Keratinocyte (primary cell): Measurements from ENCODE around the gene PLD2. TPM values are rescaled to one million over a fixed set of nuclear protein-coding genes. Genes with fewer than 3 reads are reported as not detected.

ENCODE experiments used
- DNase-seq: peaks from one replicate; pipeline ENCODE4 v3.0.0-alpha.2; 2011; ENCODE audit warnings: low read depth, missing footprints, low spot score
- FAIRE-seq: peaks from 2 replicates; lab custom pipeline; 2011; peaks lifted over from hg19 to GRCh38; lab: Jason Lieb, UNC
- H2AFZ ChIP-seq: 2 replicates; pipeline ENCODE4 v1.6.0; 2012; ENCODE audit warnings: low read length, control low read depth, inconsistent platforms; ENCODE audit not compliant: control insufficient read depth
- H3K27ac ChIP-seq: 2 replicates; pipeline ENCODE4 v1.5.1; 2011; ENCODE audit warnings: low read length; ENCODE audit not compliant: control insufficient read depth, insufficient read depth
- H3K27me3 ChIP-seq: 3 replicates; pipeline ENCODE4 v1.6.0; 2011; ENCODE audit warnings: low read length; ENCODE audit not compliant: control insufficient read depth, insufficient read depth; ENCODE audit errors: extremely low read depth
- H3K36me3 ChIP-seq, 2 experiments: 2 replicates in 1 of 2; 3 replicates in 1 of 2; pipeline ENCODE4 v1.5.1; 2011; ENCODE audit warnings: low read length in 2 of 2, mild to moderate bottlenecking in 1 of 2; ENCODE audit not compliant: control insufficient read depth in 2 of 2, insufficient read depth in 2 of 2; ENCODE audit errors: extremely low read depth in 1 of 2
- H3K4me1 ChIP-seq: 3 replicates; pipeline ENCODE4 v1.5.1; 2011; ENCODE audit warnings: low read length; ENCODE audit not compliant: control insufficient read depth, insufficient read depth; ENCODE audit errors: extremely low read depth
- H3K4me2 ChIP-seq: 3 replicates; pipeline ENCODE4 v1.6.0; 2011; ENCODE audit warnings: low read depth, low read length; ENCODE audit not compliant: control insufficient read depth, insufficient read depth; ENCODE audit errors: extremely low read depth
- H3K4me3 ChIP-seq, 3 experiments: fragments of 200-600 bp in 1 of 3; sonication (generic) in 1 of 3; 2 replicates in 2 of 3; 3 replicates in 1 of 3; pipeline ENCODE4 v1.5.1; 2011 to 2016; ENCODE audit warnings: low read length in 3 of 3, mild to moderate bottlenecking in 3 of 3, control low read depth in 2 of 3, inconsistent platforms in 1 of 3, low read depth in 1 of 3, mixed read lengths in 1 of 3, mixed run types in 1 of 3, moderate library complexity in 1 of 3; ENCODE audit not compliant: control insufficient read depth in 2 of 3, insufficient read depth in 2 of 3; ENCODE audit errors: extremely low read depth in 1 of 3
- H3K79me2 ChIP-seq: 2 replicates; pipeline ENCODE4 v1.6.0; 2012; ENCODE audit warnings: low read length; ENCODE audit not compliant: control insufficient read depth, insufficient read depth
- H3K9ac ChIP-seq: 3 replicates; pipeline ENCODE4 v1.6.0; 2011; ENCODE audit warnings: low read length; ENCODE audit not compliant: control insufficient read depth, insufficient read depth; ENCODE audit errors: extremely low read depth
- H3K9me1 ChIP-seq: 3 replicates; pipeline ENCODE4 v1.6.0; 2011; ENCODE audit warnings: low read length; ENCODE audit not compliant: control insufficient read depth, insufficient read depth; ENCODE audit errors: extremely low read depth
- H3K9me3 ChIP-seq: 2 replicates; pipeline ENCODE4 v1.5.1; 2012; ENCODE audit warnings: low read depth, low read length; ENCODE audit not compliant: control insufficient read depth
- H4K20me1 ChIP-seq: 3 replicates; pipeline ENCODE4 v1.6.0; 2011; ENCODE audit warnings: low read length; ENCODE audit not compliant: control insufficient read depth, insufficient read depth; ENCODE audit errors: extremely low read depth
- EZH2 ChIP-seq: IDR thresholded peaks from one replicate; pipeline ENCODE4 v1.6.1; 2012; ENCODE audit warnings: inconsistent platforms, mild to moderate bottlenecking, low read length, moderate library complexity
- dilution Hi-C: fragments of 300-500 bp; cut with MboI; formaldehyde crosslinking; loops from one replicate; pipeline ENCODE4 v1.7.0; 2020; ENCODE audit warnings: low sequenced_read_pairs; ENCODE audit not compliant: extremely low pct_ligation_motif_present
- polyA plus RNA-seq, 5 experiments: library from polyadenylated mRNA; depleted of rRNA in 3 of 5; stranded (reverse) in 3 of 5; stranded (forward) in 1 of 5; unstranded in 1 of 5; fragments of >200 nt; gene quantifications; 1 replicate in 1 of 5; 2 replicates in 3 of 5; 3 replicates in 1 of 5; pipeline versions ENCODE4 v1.2.1 to v1.2.3, GENCODE V29; 2011 to 2012; ENCODE audit warnings: missing spikeins in 2 of 5, low read depth in 1 of 5, low replicate concordance in 1 of 5
- TF ChIP-seq, protein P1 (sequence below), 3 experiments: IDR thresholded peaks in 1 of 3; conservative IDR thresholded peaks in 1 of 3; optimal IDR thresholded peaks in 1 of 3; 2 replicates in 2 of 3; 3 replicates in 1 of 3; pipeline versions ENCODE3 to v1.5.1; 2011; ENCODE audit warnings: low read length in 3 of 3, mild to moderate bottlenecking in 3 of 3, moderate library complexity in 2 of 3, control low read depth in 1 of 3, inconsistent platforms in 1 of 3; ENCODE audit not compliant: insufficient read depth in 2 of 3; ENCODE audit errors: extremely low read depth in 1 of 3

The PLD2 gene
- polyA plus RNA-seq, 1 donor (not counting 4 experiments of a cell fraction or from before 2014, with no cell fraction given) = 33.3 TPM

DNA sequence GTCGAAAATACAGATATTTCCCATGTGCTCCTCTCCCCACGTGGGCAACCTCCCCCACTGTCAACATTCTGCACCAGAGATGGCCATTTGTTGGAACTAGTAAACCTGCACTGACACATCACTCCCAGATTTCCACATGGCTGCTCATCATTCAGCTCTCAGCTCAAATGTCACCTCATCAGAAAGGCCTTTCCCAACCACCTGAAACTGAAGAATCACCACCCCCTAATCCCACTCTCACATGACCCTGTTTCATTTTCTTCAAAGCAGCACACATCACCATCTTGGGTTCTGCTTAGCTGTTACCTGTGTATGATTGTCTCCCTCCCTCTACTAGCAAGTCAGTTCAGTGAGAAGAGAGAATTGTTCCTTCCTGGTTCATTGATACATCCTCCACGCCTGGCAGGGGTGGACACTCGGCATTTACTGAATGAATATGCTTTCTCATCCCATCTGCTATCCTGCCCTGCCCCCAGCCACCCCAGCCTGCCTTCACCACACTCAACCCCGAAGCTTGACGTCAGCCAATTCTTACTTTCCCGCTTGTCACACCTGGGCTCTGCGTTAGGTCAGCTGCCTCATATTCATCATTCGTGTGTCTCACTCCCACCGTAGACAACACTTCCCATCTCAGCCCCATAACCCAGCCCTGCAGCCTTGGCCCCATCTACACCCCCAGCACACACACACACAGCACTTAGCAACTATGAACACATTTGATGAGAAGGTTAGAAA is 6.3 kb upstream of the PLD2 start:
- H3K4me2 ChIP-seq = no peak overlapping the region
- DNase-seq = no peak
- no peaks in the 10 kb centered on the region for H3K27me3 ChIP-seq
- H3K4me3 ChIP-seq = no peak overlapping the region
- H3K79me2 ChIP-seq = peaks cover 17% of the 10 kb centered on the region
- dilution Hi-C loops = no loop called here
- no peak for FAIRE-seq
- H3K9me1 ChIP-seq = no peaks in the 10 kb centered on the region
- peaks cover 7% of the 10 kb centered on the region for H3K4me1 ChIP-seq
- H3K36me3 ChIP-seq = peaks cover 6% of the 10 kb centered on the region in 2 experiments
- no peaks in the 10 kb centered on the region for H3K9me3 ChIP-seq
- TF ChIP-seq, protein P1, sequence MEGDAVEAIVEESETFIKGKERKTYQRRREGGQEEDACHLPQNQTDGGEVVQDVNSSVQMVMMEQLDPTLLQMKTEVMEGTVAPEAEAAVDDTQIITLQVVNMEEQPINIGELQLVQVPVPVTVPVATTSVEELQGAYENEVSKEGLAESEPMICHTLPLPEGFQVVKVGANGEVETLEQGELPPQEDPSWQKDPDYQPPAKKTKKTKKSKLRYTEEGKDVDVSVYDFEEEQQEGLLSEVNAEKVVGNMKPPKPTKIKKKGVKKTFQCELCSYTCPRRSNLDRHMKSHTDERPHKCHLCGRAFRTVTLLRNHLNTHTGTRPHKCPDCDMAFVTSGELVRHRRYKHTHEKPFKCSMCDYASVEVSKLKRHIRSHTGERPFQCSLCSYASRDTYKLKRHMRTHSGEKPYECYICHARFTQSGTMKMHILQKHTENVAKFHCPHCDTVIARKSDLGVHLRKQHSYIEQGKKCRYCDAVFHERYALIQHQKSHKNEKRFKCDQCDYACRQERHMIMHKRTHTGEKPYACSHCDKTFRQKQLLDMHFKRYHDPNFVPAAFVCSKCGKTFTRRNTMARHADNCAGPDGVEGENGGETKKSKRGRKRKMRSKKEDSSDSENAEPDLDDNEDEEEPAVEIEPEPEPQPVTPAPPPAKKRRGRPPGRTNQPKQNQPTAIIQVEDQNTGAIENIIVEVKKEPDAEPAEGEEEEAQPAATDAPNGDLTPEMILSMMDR (optimal IDR thresholded peaks at IDR 0.05 in 1 of 3, IDR thresholded peaks at IDR 0.05 in 1 of 3, conservative IDR thresholded peaks at IDR 0.05 in 1 of 3; ENCODE audit: extremely low read depth in 1 of 3, insufficient read depth in 2 of 3, low read length in 3 of 3) = no peak
- TF ChIP-seq EZH2 = no peak
- no peak overlapping the region for H2AFZ ChIP-seq
- H3K27ac ChIP-seq = no peak overlapping the region
- H4K20me1 ChIP-seq = no peaks in the 10 kb centered on the region
- H3K9ac ChIP-seq = no peak overlapping the region

DNA sequence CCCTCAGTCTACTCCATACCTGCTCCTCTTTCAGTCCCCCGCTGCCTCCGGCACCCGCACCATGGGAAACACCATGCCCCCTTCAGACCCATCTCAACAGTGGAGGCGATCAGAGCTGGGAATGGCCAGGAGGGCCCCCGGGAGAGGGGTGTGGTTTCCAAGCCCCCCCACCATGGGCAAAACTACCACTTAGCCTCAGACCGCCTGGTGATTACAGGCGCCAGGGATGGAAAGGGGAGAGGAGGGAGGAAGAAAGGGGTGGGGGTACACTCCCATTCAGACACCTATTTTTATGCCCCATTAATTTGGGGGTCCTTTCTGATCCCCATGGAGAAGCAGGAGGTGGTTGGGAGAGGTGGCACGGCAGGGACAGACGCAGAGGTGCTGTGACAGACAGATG is 4.7 kb upstream of the PLD2 start, which contains the start of gene C17orf114:
C17orf114 (minus strand) TSS at position 101 of the 400 bp plus-strand sequence.
- TF ChIP-seq EZH2 = no peak
- TF ChIP-seq, protein P1 (optimal IDR thresholded peaks at IDR 0.05 in 1 of 3, IDR thresholded peaks at IDR 0.05 in 1 of 3, conservative IDR thresholded peaks at IDR 0.05 in 1 of 3; ENCODE audit: extremely low read depth in 1 of 3, insufficient read depth in 2 of 3, low read length in 3 of 3) = no peak
- H3K9me1 ChIP-seq = no peaks in the 10 kb centered on the region
- no peak within 1 kb of the TSS for H2AFZ ChIP-seq
- FAIRE-seq (no peak), DNase-seq (no peak)
- peaks cover 5% of the 10 kb centered on the region for H3K79me2 ChIP-seq
- no peak within 1 kb of the TSS for H3K4me2 ChIP-seq
- H3K36me3 ChIP-seq = peaks cover 4% of the 10 kb centered on the region in 2 experiments
- H4K20me1 ChIP-seq = no peaks in the 10 kb centered on the region
- dilution Hi-C loops = no loop called here
- H3K9me3 ChIP-seq = no peaks in the 10 kb centered on the region
- no peak within 1 kb of the TSS for H3K9ac ChIP-seq
- no peak within 1 kb of the TSS for H3K27ac ChIP-seq
- H3K4me3 ChIP-seq = no peak within 1 kb of the TSS
- no peaks in the 10 kb centered on the region for H3K27me3 ChIP-seq
- H3K4me1 ChIP-seq = peaks cover 6% of the 10 kb centered on the region
